HG02973 (cell line): ENCODE results near the gene CRB3.
"Not testable (repeated sequence)": the region's sequence is repeated elsewhere in the genome, so short reads cannot be mapped to it uniquely, and the experiment has no call there.

Source experiments
- ATAC-seq: cut with Tn5 transposase; IDR thresholded peaks from one replicate; pipeline ENCODE4 v1.9.1; 2021; ENCODE audit warnings: moderate library complexity; ENCODE audit not compliant: unreplicated experiment

The CRB3 gene

DNA sequence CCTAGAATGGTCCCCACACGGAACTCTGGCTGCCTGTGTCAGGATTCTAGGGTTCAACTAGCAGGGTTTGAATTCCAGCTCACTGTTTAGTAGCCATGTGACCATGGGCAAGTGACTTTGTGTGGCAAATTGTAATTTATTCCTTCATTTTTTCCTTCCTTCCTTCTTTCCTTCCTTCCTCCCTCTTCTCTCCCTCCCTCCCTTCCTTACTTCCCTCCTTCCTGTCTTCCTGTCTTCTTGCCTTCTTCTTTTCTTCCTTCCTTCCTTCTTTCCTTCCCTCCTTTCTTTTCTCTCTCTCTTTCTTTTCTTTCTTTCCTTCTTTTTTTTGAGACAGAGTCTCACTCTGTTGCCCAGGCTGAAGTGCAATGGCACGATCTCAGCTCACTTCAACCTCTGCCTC is 26.1 kb downstream of the CRB3 start:
- ATAC-seq: no peak

DNA sequence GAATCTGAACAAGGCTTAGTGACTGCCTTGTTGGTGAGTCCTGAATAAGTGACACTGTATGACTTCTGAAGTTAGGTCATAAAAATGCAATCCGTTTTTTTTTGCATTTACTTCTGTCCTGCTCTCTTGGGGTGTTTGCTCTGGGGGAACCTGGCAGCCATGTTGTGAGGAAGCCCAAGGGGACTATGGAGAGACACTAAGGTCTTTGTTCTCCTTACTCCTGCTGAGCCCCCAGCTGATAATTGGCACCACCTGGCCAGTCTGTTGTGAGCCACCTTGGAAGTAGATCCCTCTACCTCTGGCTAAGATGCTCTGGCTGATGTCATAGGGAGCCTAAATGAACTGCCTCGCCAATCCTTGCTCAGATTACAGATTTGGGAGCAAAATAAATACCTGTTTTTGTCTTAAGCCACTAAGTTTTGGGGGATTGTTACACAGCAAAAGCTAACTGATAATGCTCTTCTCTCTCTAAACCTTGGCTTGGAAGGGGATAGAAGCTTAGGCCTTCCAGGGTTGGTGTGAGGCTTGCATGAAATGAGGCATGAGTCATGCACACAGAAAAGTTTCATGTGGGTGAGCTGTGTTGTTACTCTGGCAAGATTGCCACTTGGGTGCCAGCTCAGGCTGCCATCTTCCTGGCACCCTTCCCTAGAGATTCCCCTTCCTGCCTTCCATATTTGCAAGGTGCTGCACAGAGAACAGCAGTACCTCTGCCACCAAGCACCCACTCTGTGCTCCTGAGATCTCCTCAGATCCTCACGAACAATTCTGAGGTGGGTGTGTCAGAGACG is 27.9 kb downstream of the CRB3 start:
- ATAC-seq: no peak

DNA sequence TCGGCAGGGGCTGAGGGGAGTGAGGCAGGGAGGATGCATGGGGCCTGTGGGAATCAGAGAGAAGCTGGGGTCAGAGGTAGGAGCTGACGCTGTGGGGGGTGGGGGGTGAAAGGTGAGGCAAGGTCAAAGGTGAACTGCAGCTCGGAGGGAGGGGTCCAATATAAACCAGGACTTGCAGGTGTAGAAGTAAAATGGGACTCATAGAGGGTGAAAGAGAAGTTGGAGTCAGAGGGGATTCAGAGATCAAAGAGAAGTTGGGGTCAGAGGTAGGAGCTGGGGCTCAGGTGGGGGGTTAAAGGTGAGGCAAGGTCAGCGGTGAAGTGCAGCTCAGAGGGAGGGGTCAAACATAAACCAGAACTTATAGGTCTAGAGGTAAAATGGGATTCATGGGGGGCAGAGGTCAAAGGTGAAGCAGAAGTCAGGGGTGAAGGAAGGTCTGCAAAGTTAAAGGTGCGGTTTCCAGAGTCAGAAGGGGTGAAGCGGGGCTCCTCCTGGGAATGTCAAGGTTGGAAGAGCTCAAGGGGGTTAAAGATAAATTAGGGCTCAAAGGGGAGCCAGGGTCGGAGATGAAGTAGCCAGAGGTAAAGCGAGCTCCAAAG is 30.5 kb downstream of the CRB3 start:
- no peak for ATAC-seq

DNA sequence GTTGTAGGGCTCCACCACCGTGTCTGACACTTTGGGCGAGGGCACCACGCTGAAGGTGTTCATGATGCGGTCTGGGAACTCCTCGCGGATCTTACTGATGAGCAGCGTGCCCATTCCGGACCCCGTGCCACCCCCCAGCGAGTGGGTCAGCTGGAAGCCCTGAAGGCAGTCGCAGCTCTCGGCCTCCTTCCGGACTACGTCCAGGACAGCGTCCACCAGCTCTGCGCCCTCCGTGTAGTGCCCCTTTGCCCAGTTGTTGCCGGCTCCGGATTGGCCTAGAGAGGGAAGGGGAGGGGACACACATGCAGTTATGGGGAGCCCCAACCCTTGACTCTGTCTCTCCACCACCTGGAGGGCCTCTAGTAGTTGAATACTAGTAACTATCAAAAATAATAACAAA is 31.9 kb downstream of the CRB3 start:
- no peak for ATAC-seq

DNA sequence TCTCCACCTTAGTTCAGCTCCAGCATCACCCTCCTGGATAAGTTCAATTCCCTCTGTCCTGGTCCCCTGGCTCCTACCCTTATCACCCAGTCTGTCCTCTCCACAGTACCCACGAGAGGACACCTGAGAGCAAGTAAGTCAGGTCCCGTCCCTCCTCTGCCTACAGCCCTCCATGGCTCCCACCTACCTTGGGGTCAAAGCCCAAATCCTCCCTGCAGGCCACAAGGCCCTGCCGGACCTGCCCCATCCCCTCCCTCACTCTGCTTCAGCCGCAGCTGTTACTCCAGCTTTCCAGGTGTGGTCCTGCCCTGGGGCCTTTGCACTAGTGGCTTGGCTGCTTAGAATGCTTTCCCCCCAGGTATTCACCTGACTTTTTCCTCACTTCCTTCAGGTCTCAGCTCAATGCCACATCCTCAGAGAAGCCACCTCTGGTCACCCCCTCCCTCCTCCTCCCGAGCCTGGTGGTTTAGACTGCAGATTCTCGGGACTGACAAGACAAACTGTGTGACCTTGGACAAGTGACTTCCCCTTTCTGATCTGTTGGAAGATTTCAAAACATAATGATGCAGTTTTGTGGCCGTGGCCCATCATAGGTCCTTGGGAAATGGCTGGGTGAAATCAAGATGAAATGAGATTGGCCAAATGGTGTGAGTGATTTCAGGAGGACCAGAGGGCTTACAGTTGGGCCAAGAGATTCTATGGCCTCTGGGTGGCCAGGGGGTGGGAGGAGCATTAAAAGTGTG is 34.4 kb downstream of the CRB3 start:
- ATAC-seq: no peak

DNA sequence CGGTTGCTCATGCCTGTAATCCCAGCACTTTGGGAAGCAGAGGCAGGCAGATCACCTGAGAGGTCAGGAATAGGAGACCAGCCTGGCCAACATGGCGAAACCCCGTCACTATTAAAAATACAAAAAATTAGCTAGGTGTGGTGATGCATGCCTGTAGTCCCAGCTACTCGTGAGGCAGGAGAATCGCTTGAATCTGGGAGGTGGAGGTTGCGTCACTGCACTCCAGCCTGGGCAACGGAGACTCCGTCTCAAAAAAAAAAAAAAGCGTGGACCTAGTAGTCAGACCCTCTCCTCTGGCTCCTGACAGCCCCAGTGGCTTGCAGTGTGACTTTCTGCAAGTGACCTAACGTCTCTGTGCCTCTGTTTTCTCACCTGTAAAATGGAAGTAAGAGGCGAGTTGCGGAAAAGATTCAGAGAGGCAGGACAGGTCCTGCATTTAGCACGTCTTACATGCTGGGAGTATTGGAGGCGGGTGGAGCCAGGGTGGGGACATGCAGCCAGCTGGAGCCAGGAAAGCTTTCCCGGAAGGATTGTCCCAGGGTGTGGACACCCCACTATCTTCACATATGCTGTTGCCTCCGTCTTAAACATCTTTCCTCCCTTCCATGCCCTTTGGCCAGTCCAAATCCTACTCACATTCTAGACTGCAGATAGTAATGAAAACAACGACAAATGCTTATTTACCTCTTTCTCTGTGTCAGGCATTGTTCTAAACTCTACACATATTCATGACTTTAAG is 35.1 kb downstream of the CRB3 start:
- no peak for ATAC-seq

DNA sequence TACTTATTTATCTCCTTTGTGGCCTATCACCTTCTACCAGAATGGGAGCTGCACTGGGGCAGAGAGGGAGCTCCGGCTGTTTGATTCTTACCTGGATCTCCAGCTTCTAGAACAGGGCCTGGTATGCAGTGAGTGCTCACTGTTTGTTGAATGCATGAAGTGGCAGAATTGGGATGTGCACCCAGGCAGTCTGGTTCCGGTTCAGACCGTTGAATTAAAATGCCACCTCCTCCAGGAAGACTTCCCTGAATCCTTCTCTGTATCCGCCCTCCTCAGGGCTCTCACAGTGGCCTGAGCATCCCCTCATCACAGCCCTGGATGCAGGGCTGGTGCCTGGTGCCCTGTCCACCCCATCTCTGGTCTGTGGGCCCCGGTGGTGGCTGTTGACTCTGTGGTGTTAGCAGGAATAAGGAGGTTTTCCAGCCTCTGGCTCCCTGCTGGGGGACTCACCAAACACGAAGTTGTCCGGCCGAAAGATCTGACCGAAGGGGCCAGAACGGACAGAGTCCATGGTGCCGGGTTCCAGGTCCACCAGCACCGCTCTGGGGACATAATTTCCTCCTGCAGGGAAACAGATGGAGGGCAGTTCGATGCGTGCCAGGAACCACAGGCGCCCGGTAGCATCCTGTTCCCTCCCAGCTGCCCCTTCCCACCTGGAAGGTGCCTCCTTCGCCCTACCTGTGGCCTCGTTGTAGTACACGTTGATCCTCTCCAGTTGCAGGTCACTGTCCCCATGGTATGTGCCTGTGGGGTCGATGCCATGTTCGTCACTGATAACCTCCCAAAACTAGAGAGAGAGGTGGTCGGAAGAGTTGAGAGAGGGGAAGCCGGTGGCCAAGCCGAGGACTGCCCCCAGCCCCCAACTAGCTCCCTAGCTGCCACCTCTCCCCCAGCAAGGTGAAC is 37.0 kb downstream of the CRB3 start:
- ATAC-seq: no peak

DNA sequence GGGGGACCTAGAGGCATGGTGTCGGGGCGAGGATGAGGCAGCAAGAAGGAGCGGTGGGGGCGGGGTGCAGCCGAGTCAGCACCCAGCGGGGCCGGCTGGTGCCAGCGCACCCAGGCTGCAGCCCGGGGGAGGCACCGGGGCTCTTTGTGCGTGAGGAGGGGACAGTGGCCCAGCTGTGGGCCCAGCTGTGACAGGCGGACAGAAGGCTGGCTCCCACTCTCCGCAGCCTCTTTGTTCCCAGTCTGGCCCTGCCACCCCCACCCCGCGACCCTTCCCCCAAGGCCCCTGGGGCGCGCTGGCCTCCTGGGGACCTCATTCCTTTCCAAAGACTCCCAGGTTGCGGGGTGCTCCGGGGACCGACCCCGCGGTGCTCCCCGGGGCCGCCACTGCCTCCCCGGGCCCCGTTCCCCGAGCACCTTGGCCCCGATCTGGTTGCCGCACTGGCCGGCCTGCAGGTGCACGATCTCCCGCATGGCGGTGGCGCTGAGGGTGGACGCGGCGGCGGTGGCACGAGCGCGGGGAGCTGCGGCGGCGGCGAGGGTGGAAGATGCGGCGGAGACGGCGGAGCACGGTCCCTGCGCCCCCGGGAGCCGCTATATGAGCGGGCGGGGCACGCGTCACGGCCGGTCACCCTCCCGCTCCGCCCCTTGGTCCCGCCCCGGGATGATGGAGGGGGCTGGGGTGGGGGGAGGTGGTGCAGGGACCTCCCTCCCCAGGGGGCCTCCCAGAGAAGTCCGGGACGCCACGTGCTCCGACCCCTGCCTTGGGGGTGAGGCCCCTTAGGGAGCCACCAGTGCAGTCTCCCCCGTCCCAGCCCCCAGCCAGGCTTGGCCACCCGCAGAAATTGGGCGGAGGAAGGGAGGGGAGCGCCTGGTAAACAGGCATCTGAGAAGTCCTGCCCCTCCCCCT is 37.9 kb downstream of the CRB3 start, which contains the start of gene TUBB4A:
TUBB4A (minus strand) TSS at position 570 of the 909 bp plus-strand sequence; CDS start at position 473, 97 bp downstream.
- no peak for ATAC-seq

DNA sequence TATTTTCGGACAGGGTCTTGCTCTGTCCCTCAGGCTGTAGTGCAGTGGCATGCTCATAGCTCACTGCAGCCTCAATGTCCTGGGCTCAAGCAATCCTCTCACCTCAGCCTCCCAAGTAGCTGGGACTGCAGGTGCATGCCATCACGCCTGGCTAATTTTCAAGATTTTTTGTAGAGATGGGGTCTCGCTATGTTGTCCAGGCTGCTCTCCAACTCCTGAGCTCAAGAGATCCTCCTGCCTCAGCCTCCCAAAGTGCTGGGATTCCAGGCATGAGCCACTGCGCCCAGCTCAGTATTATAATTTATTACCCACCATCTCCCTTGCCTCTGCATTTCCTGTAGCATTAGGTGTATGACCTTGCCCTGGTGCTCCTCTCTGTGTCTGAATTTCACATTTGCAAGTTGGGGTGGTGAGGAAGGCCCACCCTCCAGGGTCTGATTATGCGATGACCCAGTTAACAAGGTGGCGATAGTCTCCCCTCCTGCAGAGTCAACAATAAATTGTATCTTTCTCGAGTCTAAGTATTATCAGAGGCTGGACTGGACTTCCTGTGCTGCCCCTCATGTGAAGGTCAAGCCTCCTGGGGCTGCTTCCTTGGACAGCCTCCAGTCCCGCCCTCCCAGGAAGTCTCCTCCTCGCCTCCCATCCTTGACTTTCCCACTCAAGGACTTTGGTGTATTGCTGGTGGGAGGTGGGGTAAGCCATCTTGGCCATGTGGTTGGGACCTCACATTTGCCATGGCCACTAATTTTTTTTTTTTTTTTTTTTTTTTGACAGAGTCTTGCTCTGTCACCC is 39.5 kb downstream of the CRB3 start:
- no peak for ATAC-seq

DNA sequence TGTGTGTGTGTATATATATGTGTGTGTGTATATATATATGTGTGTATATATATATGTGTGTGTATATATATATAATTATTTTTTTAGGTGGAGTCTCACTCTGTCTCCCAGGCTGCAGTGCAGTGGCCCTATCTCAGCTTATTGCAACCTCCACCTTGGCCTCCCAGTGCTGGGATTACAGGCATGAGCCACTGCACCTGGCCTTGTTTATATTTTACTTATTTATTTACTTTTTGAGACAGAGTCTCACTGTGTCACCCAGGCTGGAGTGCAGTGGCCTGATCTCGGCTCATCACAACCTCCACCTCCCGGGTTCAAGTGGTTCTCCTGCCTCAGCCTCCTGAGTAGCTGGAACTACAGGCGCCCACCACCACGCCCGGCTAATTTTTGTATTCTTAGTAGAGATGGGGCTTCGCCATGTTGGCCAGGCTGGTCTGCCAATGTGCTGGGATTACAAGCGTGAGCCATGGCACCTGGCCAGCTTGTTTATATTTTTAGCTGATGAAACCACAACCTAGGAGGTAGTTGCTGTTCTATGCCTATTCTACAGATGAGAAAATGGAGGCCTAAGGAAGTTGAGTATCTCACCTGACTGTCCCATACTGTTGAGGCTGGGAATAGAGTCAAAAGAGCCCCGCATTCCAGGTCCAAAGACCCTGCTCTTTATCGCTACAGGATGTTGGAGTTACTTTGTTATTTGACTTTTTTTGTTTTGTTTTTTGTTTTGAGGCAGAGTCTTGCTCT is 44.1 kb downstream of the CRB3 start:
- not testable (repeated sequence) for ATAC-seq

DNA sequence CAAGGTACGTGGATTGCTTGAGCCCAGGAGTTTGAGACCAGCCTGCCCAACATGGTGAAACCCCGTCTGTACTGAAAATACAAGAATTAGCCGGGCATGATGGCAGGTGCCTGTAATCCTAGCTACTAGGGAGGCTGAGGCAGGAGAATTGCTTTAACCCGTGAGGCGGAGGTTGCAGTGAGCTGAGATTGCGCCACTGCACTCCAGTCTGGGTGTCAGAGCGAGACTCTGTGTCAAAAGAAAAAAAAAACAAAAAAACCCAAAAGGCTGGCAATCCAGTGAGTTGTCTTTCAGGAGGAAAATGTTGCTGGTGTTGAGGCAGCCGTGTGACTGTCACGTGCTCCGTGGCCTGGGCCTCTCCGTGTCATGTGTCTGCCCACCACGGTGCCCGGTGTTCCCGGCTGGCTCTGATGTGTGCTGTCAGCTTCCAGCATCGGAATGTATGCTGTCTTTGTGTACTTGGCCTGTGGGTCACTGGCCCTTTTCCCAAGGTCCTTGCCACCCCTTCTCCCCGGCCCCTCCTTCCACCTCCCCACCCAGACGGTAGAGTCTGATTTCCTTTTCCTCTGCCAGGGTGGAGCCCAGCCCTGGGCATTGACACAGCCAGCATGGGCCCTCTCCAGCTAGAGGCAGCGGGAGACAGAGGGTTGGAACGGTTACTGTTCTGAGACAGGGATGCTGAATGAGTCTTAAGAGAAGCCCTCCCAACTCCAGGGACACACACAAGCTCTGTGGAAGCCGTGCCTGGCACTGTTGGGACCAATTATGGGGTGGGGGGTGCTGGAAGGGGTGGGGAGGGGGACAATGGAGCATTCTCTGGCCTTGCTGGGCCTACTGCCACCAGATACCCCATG is 45.3 kb downstream of the CRB3 start:
- no peak for ATAC-seq

DNA sequence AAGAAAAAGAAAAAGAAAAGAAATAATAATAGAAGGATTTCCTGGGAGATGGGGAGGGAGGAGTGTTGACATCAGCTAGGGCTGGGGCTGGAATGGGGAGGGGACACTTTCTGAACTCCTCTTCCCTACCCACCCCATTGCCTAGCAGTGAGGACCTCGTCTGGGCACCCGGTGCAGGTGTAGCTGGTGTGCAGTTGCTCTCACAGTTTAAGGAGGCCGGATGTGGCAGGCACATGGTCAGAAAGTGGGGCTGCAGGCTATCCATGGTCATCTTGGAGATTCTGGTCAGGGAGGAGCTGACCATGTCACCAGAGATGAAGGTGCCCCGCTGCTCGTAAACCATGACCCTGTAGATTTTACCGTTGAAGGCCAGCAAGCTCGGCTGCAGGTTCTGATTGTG is 46.5 kb downstream of the CRB3 start:
- ATAC-seq: no peak

DNA sequence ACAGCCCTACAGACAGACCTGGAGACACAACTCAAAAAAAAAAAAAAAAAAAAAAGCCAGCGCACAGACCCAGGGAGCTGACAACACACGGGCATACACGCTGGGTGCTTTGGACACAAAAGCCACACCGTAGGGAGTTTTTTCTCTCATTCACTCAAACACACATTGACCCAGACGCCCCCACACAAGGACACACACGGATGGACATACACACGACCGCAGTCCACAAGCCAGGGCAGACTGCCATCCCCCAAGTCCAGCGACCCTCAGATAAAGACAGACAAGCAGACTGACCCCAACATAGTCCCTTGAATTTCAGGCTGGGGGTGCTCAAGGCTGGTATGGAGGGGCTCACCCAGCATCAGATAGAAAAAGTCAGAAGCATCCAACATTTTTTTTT is 50.0 kb downstream of the CRB3 start:
- no peak for ATAC-seq

DNA sequence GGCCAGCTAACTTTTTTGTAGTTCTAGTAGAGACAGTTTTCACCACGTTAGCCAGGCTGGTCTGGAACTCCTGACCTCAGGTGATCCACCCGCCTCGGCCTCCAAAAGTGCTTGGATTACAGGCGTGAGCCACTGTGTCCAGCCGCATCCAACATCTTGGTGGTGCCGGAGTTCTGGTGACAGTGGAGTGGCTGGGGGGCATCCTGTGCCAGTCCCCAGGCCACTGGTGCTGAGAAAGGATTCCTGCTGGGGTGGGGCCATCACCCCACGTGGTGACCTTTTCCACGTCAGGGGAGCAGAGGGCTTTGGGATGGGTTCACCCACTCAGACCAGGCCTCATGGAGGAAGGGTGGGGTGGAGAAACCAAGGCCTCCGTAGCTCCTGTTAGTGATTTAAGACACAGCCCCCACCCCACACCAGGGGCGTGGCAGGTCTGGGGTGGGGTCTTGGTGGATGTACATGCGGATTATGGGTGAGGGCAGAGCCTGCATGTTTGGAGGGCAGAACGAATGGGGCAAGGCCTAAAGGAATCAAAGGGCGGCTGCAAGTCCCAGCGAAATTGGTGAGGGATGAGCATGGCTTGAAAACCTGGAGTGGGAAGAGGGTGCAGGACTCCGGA is 51.0 kb downstream of the CRB3 start:
- no peak for ATAC-seq

DNA sequence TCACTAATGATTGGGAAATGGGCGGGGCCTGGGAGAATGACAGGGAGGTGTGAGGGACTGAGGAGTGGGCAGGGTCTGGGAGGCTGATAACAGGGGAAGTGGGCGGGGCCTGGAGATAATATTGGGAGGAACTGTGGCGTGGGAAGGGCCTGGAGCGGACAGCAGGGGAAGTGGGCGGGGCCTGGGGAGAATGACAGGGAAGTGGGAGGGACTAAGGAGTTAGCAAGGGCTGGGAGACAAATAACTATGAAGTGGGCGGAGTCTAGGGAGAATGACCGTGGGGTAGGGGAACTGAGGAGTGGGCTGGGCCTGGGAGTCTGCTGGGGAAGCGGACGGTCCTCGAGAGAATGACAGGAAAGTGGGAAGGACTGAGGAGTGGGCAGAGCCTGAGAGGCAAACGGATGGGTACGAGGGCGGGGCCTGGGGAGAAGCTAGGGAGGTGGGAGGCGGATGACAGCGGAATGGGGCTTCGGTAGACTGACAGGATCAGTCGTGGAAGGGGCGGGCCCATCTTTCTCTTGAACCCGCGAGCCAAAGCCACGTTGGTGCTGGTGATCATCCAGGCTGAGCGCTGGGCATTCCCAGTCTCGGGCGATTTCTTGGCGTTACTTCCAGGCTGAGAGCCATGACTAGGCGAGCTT is 52.1 kb downstream of the CRB3 start:
- peak; percentile 37 for ATAC-seq
